Measurements from ENCODE around the gene TMEM253.

Gene TMEM253

GRCh38 chr14:21106176-21106497 lies 5.3 kb downstream of the TMEM253 start:
- DNase-seq, result no peak

GRCh38 chr14:21106498-21107282 lies 5.8 kb downstream of the TMEM253 start:
- peak; percentile 54 for DNase-seq

GRCh38 chr14:21107283-21107800 lies 6.5 kb downstream of the TMEM253 start:
- DNase-seq, result no peak

GRCh38 chr14:21108791-21109190 lies 7.9 kb downstream of the TMEM253 start:
- DNase-seq, result no peak

GRCh38 chr14:21109377-21110138 lies 8.7 kb downstream of the TMEM253 start:
- DNase-seq, result no peak

GRCh38 chr14:21112255-21112654 lies 11.4 kb downstream of the TMEM253 start:
- DNase-seq, result no peak

GRCh38 chr14:21113369-21113768 lies 12.5 kb downstream of the TMEM253 start:
- no peak for DNase-seq

- no peak for DNase-seq
Observed at GRCh38 chr14:21118933-21119332, 18.1 kb downstream of the TMEM253 start.

GRCh38 chr14:21120686-21121085 lies 19.8 kb downstream of the TMEM253 start:
- DNase-seq, result no peak

- DNase-seq, result no peak
Observed at GRCh38 chr14:21121122-21121521, 20.3 kb downstream of the TMEM253 start.

GRCh38 chr14:21123429-21123828 lies 22.6 kb downstream of the TMEM253 start:
- DNase-seq, result no peak

- DNase-seq, result no peak
Observed at GRCh38 chr14:21133901-21134300, 33.0 kb downstream of the TMEM253 start.

- no peak for DNase-seq
Observed at GRCh38 chr14:21136024-21136423, 35.2 kb downstream of the TMEM253 start.

- no peak for DNase-seq
Observed at GRCh38 chr14:21142357-21142756, 41.5 kb downstream of the TMEM253 start.

- DNase-seq, result no peak
Observed at GRCh38 chr14:21145437-21145836, 44.6 kb downstream of the TMEM253 start.

- DNase-seq, result no peak
Observed at GRCh38 chr14:21149641-21150367, 48.9 kb downstream of the TMEM253 start.

All from NCI-H2029 (cell line).